ENCODE measurements around the gene C19orf44.
"Not testable (repeated sequence)": the region's sequence is repeated elsewhere in the genome, so short reads cannot be mapped to it uniquely, and the experiment has no call there.

C19orf44 gene

DNA sequence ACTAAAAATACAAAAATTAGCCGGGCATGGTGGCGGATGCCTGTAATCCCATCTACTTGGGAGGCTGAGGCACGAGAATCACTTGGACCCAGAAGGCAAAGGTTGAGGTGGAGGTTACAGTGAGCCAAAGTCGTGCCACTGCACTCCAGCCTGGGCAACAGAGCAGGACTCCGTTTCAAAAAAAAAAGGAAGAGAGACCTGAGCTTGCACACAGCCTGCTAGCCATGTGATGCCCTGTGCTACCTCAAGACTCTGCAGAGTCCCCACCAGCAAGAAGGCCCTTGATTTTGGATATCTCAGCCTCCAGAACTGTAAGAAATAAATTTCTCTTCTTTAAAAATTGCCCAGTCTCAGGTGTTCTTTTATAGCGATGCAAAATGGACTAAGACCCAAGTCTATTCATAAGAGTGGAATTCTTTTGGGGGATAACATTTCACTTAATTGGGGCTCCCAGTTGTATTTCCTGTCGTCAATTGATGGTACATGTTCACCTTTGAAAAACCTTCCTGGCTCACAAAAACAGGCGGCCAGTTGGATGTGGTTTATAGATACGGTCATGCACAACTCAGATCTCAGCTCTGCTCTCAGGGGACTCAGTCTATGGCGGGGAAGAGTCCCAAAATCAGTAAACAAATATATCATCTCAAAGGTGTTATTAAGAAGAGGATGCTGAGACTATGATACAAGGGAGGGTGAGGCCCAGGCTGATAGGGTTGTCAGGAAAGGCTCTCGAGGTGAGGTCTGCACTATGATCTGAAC, 48.5 kb downstream of the C19orf44 start:
- Histone ChIP-seq H3K9ac (ENCODE audit: low read length) (no peak overlapping the region), H3K27ac (ENCODE audit: low read length) (no peak overlapping the region), H4K20me1 (ENCODE audit: insufficient read depth, low read length) (peaks cover 17% of the 10 kb centered on the region), H3K4me2 (ENCODE audit: low read length) (no peak overlapping the region), H3K79me2 (ENCODE audit: low read length) (peaks cover 51% of the 10 kb centered on the region), H3K4me1 (ENCODE audit: low read length) (peaks cover 16% of the 10 kb centered on the region), H2AFZ (ENCODE audit: low read depth, low read length) (no peak overlapping the region), H3K4me3 (ENCODE audit: low read length) (no peak overlapping the region), H3K36me3 (replicated peaks; ENCODE audit: low read depth, low read length) (peaks cover 14% of the 10 kb centered on the region), H3K9me3 (ENCODE audit: insufficient read depth, low read length) (no peaks in the 10 kb centered on the region), H3K27me3 (ENCODE audit: low read depth, low read length) (no peaks in the 10 kb centered on the region)
- TF ChIP-seq EZH2phosphoT487 (IDR thresholded peaks at IDR 0.05; ENCODE audit: low read depth) = no peak
- TF ChIP-seq, protein P1, sequence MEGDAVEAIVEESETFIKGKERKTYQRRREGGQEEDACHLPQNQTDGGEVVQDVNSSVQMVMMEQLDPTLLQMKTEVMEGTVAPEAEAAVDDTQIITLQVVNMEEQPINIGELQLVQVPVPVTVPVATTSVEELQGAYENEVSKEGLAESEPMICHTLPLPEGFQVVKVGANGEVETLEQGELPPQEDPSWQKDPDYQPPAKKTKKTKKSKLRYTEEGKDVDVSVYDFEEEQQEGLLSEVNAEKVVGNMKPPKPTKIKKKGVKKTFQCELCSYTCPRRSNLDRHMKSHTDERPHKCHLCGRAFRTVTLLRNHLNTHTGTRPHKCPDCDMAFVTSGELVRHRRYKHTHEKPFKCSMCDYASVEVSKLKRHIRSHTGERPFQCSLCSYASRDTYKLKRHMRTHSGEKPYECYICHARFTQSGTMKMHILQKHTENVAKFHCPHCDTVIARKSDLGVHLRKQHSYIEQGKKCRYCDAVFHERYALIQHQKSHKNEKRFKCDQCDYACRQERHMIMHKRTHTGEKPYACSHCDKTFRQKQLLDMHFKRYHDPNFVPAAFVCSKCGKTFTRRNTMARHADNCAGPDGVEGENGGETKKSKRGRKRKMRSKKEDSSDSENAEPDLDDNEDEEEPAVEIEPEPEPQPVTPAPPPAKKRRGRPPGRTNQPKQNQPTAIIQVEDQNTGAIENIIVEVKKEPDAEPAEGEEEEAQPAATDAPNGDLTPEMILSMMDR (IDR thresholded peaks at IDR 0.05; ENCODE audit: low read depth, low read length) = no peak

DNA sequence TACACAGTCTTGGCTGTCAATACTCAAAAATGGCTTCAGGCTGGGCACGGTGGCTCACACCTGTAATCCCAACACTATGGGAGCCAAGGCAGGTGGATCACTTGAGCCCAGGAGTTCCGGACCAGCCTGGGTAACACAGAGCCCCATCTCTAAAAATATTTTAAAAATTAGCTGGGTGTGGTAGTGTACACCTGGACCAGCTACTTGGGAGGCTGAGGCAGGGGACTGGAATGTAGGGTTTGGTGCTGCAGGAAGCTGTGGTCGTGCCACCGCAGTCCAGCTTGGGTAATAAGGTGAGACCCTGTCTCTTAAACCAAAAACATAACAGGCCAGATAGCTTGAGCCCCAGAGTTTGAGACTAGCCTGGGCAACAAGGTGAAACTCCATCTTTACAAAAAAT, 52.8 kb downstream of the C19orf44 start:
- TF ChIP-seq, protein P1 (IDR thresholded peaks at IDR 0.05; ENCODE audit: low read depth, low read length) = no peak
- TF ChIP-seq EZH2phosphoT487 (IDR thresholded peaks at IDR 0.05; ENCODE audit: low read depth) = no peak
- H3K9ac ChIP-seq (ENCODE audit: low read length) = no peak overlapping the region
- H4K20me1 ChIP-seq (ENCODE audit: insufficient read depth, low read length) = no peaks in the 10 kb centered on the region
- no peaks in the 10 kb centered on the region for H3K27me3 ChIP-seq (ENCODE audit: low read depth, low read length)
- peaks cover 10% of the 10 kb centered on the region for H3K79me2 ChIP-seq (ENCODE audit: low read length)
- peaks cover under 1% of the 10 kb centered on the region for H3K4me1 ChIP-seq (ENCODE audit: low read length)
- H3K4me3 ChIP-seq (ENCODE audit: low read length) = no peak overlapping the region
- H2AFZ ChIP-seq (ENCODE audit: low read depth, low read length) = no peak overlapping the region
- H3K36me3 ChIP-seq (replicated peaks; ENCODE audit: low read depth, low read length) = peaks cover 19% of the 10 kb centered on the region
- H3K4me2 ChIP-seq (ENCODE audit: low read length) = no peak overlapping the region
- no peak overlapping the region for H3K27ac ChIP-seq (ENCODE audit: low read length)
- no peaks in the 10 kb centered on the region for H3K9me3 ChIP-seq (ENCODE audit: insufficient read depth, low read length)

DNA sequence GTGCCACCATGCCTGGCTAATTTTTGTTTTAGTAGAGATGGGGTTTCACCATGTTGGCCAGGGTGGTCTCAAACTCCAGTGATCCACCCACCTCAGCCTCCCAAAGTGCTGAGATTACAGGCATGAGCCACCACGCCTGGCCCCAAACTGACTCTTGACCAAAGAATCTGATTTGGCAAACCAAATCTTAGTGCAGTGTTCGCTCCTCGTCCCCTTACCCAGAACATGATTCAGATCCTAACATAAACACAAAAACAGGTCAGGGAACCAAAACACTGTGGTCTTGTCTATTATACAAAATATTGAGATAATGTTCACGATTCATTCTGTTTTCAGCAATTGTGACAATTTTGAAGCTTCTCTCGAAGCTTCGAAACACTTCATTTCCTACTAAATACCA, 55.7 kb downstream of the C19orf44 start:
- not testable (repeated sequence) for H4K20me1 ChIP-seq (ENCODE audit: insufficient read depth, low read length)

DNA sequence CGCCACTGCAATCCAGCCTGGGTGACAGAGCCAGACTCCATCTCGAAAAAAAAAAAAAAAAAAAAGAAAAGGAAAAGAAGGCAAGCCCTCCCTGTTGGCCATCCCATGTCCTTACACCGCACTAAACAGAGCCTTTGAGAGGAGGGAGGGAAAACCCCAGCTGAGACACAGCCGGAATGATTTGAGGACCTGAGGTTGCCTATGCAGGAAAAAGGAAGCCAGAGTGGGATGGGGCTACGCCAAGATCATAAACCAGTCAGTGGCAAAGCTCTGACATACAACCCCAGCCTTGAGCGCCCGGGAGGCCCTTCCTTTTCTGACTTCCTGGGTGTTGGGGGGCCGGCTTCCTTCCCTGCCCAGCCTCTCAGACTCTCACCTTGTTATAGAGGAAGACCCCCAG, 58.6 kb downstream of the C19orf44 start:
- H2AFZ ChIP-seq (ENCODE audit: low read depth, low read length) = no peak overlapping the region
- peaks cover 41% of the 10 kb centered on the region for H3K36me3 ChIP-seq (replicated peaks; ENCODE audit: low read depth, low read length)
- no peak for TF ChIP-seq EZH2phosphoT487 (IDR thresholded peaks at IDR 0.05; ENCODE audit: low read depth)
- TF ChIP-seq, protein P1 (IDR thresholded peaks at IDR 0.05; ENCODE audit: low read depth, low read length) = no peak
- no peak overlapping the region for H3K4me2 ChIP-seq (ENCODE audit: low read length)
- no peaks in the 10 kb centered on the region for H4K20me1 ChIP-seq (ENCODE audit: insufficient read depth, low read length)
- no peaks in the 10 kb centered on the region for H3K4me1 ChIP-seq (ENCODE audit: low read length)
- H3K9me3 ChIP-seq (ENCODE audit: insufficient read depth, low read length) = no peaks in the 10 kb centered on the region
- H3K4me3 ChIP-seq (ENCODE audit: low read length) = no peak overlapping the region
- H3K27ac ChIP-seq (ENCODE audit: low read length) = no peak overlapping the region
- no peak overlapping the region for H3K9ac ChIP-seq (ENCODE audit: low read length)
- H3K27me3 ChIP-seq (ENCODE audit: low read depth, low read length) = no peaks in the 10 kb centered on the region
- H3K79me2 ChIP-seq (ENCODE audit: low read length) = no peaks in the 10 kb centered on the region

More for the DNA sequence above, 55.7 kb downstream of the C19orf44 start:
- not testable (repeated sequence) for H3K4me1 ChIP-seq (ENCODE audit: low read length); H3K9me3 ChIP-seq (ENCODE audit: insufficient read depth, low read length); H2AFZ ChIP-seq (ENCODE audit: low read depth, low read length); H3K4me3 ChIP-seq (ENCODE audit: low read length); H3K9ac ChIP-seq (ENCODE audit: low read length); H3K27me3 ChIP-seq (ENCODE audit: low read depth, low read length); H3K4me2 ChIP-seq (ENCODE audit: low read length); H3K27ac ChIP-seq (ENCODE audit: low read length); H3K79me2 ChIP-seq (ENCODE audit: low read length)
- H3K36me3 ChIP-seq (replicated peaks; ENCODE audit: low read depth, low read length) = peaks cover 33% of the 10 kb centered on the region

Data from OCI-LY3 (cell line).